Omental fat pad (tissue), 4 donors: Measurements from ENCODE around the gene FOXF1. TPM values are rescaled to one million over a fixed set of nuclear protein-coding genes. Genes with fewer than 3 reads are reported as not detected.

Experiments used
- ATAC-seq: fragments of 150-250 bp; one replicate; pipeline ENCODE4 v1.9.1; 2016; ENCODE audit warnings: mild to moderate bottlenecking, moderate library complexity; ENCODE audit not compliant: low FRiP score
- DNase-seq: peaks from one replicate; pipeline ENCODE4 v3.0.0-alpha.2; 2019; ENCODE audit warnings: low spot score
- total RNA-seq, 4 donors: library from RNA; depleted of rRNA; stranded (reverse); fragments of >200 nt; gene quantifications; one replicate each; pipeline ENCODE4 v1.1.0, GENCODE V29; 2016
- TF ChIP-seq, protein P1 (sequence below), 3 donors: fragments of 450-650 bp; IDR thresholded peaks; one replicate each; pipeline ENCODE4 v1.5.1; 2016 to 2017; ENCODE audit warnings: antibody characterized with exemption in 3 of 3, mild to moderate bottlenecking in 3 of 3, moderate library complexity in 2 of 3

Gene FOXF1
- total RNA-seq, 4 donors from 2014 or later, result 0.88 to 6.6 (median 1.4) TPM

DNA sequence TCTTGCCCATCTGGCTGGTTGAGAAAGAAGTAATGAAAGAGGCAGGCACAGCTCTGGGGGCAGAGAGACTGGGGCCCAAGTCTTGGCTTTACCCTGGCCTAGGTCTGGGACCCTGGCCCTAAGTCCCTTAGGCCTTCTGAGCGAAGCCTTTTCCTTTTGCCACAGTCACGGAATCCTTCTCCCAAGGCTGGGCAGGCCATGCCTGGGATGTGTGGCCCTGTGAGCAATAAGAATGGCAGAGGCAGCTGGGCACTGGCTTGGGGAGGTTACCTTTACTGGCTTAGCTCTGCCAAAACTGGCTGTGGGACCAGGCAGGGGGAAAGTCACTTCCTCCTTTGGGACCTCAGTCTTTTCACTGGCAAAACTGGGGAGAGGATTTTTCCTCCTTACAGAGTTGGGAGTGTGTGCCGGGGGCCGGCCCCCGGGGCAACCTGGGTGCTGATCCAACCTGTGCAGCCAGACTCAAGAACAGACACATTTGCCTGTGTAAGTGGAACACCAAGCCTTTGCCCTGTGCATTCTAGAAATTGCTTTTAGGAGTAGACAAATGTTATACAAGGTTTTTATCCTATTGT is 12.9 kb downstream of the FOXF1 start:
- DNase-seq (no peak), ATAC-seq (no peak)
- TF ChIP-seq, protein P1, sequence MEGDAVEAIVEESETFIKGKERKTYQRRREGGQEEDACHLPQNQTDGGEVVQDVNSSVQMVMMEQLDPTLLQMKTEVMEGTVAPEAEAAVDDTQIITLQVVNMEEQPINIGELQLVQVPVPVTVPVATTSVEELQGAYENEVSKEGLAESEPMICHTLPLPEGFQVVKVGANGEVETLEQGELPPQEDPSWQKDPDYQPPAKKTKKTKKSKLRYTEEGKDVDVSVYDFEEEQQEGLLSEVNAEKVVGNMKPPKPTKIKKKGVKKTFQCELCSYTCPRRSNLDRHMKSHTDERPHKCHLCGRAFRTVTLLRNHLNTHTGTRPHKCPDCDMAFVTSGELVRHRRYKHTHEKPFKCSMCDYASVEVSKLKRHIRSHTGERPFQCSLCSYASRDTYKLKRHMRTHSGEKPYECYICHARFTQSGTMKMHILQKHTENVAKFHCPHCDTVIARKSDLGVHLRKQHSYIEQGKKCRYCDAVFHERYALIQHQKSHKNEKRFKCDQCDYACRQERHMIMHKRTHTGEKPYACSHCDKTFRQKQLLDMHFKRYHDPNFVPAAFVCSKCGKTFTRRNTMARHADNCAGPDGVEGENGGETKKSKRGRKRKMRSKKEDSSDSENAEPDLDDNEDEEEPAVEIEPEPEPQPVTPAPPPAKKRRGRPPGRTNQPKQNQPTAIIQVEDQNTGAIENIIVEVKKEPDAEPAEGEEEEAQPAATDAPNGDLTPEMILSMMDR (IDR thresholded peaks at IDR 0.05), result no peak

DNA sequence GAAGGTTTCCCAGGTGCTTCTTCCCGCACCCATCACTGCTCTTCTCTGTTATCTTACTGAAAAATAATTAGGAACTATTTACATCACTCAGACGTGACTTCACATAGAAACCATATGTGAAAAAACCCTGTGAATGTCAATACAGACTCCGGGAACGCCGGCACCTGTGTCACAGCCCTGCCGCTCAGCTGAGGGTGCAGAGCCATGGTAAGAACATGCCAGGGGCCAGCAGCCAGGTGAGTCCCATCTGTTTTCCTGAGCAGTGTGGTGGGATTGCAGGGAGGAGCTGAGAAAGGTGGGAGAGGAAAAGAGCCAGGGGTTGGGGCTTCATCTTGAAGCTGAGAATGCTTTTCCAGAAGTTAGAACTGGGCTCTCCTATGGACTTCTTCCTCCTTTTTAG is 13.7 kb downstream of the FOXF1 start:
- ATAC-seq (no peak), DNase-seq (no peak)
- TF ChIP-seq, protein P1 (IDR thresholded peaks at IDR 0.05), result no peak

DNA sequence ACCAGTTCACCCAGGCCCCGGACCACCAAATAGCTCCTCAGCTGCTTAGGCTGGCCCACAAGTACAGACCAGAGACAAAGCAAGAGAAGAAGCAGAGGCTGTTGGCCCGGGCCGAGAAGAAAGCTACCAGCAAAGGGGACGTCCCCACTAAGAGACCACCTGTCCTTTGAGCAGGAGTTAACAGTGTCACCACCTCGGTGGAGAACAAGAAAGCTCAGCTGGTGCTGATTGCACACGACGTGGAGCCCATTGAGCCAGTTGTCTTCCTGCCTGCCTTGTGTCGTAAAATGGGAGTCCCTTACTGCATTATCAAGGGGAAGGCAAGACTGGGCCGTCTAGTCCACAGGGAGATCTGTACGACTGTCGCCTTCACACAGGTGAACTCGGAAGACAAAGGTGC is 15.4 kb downstream of the FOXF1 start:
- TF ChIP-seq, protein P1 (IDR thresholded peaks at IDR 0.05), result no peak
- ATAC-seq (no peak), DNase-seq (no peak)

DNA sequence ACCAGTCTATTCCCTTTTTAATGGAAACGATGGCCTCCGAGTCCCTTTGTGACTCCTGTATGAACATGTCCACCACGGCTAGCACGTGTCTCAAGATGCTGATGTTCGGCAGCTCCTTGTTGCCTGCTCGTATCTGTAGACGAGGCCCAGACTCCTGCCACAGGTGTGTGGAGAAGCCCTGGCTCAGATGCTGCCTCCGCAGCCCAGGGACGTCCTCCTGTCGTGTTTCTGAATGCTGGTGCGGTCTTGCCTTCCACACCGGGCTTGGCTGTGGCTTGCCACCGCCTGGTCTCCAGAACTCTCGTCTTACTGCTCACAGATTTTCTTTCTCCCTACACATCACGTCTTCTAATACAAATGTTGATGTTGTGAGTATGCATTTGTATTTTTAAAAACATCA is 17.0 kb downstream of the FOXF1 start:
- DNase-seq, result no peak
- ATAC-seq, result no peak
- TF ChIP-seq, protein P1 (IDR thresholded peaks at IDR 0.05), result no peak

DNA sequence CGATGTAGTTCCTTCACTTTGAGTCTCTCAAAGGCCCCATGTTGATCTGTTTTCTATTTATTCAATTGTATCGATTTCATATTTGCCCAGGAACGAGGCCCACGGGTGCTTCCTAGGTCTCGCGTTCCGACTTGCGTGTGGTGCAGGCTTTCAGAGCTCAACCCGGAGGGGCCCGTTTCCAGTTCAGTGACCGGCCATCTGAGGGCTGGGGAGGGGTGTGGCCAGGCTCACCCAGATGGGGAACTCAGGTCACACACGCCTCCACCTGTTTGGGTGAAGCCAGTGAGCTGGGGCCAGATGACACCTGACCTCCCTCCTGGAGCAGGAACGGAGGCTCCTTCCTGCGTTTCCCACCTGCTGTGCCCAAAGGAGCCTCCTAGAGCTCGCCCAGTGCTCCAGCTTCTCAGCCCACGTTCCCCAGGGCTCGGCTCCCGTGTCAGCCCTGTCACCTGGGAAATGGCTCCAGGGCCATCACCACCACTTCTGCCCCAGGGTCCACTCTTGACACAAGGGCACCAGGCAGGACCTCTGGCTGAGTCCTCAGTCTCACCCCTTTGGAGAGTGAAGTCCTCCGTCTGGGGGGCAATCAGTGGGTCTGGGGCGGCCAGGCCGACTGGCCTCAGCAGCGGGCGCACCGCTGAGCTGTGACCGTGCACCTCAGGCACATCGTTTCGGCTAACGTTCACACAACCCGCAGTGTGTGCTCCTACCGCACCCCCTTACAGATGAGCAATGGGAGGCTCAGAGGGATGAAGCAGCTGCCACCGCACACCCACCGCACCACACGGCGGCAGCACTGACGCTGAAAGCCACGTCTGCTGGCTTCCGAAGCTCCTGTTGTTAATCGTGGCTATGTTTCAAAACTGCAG is 18.0 kb downstream of the FOXF1 start:
- TF ChIP-seq, protein P1 (IDR thresholded peaks at IDR 0.05), result no peak
- ATAC-seq, result no peak
- no peak for DNase-seq

DNA sequence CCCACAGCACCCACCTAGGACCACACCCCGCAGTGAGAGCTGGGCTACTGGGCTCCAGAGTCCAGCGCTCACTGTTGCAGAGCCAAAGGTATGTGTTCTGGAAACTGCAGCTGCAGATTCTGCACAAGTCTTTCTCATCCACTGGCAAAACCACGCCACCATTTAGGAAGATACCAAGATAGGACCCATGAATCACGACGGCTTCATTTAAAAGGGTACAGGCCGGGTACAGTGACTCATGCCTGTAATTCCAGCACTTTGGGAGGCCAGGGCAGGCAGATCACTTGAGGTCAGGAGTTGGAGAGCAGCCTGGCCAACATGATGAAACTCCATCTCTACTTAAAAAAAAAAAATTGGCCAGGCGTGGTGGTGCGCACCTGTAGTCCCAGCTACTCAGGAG is 18.8 kb downstream of the FOXF1 start:
- ATAC-seq, result peak; percentile 24

More for the DNA sequence above, 18.8 kb downstream of the FOXF1 start:
- no peak for DNase-seq
- TF ChIP-seq, protein P1 (IDR thresholded peaks at IDR 0.05), result no peak
